ENCODE data around the gene BDKRB2.

- TF ChIP-seq CTCF (IDR thresholded peaks at IDR 0.05), result no peak
- TF ChIP-seq POLR2A (IDR thresholded peaks at IDR 0.05), result no peak
- no peak for TF ChIP-seq EP300 (IDR thresholded peaks at IDR 0.05)
- no peak for TF ChIP-seq POLR2AphosphoS5 (IDR thresholded peaks at IDR 0.05)
These were observed 10.2 kb downstream of the BDKRB2 start for GRCh38 chr14:96214793-96215192.
